GM12878 (cell line): ENCODE results near the gene KIR3DL1. TPM values are rescaled to one million over a fixed set of nuclear protein-coding genes. Genes with fewer than 3 reads are reported as not detected.

ENCODE experiments used
- ATAC-seq: fragments of 200-7000 bp; cut with Tn5 transposase; 3 replicates; pipeline ENCODE4 v1.9.1; 2020; ENCODE audit warnings: mild to moderate bottlenecking, moderate library complexity
- BruUV-seq: library from RNA; stranded (reverse); fragments of 400-500 nt; replicated peaks from 2 replicates; lab custom pipeline; 2021; lab: Mats Ljungman, UMichigan
- CTCF ChIA-PET: fragments of 300-600 bp; sonication (Branson Sonifier 250); formaldehyde crosslinking; extraction: SDS; loops from one replicate; lab custom pipeline; 2021; ENCODE audit warnings: inconsistent platforms; lab: Yijun Ruan, JAX
- POLR2A ChIA-PET: fragments of 350-600 bp; formaldehyde crosslinking; extraction: SDS; loops from one replicate; lab custom pipeline; 2021; ENCODE audit warnings: inconsistent platforms; lab: Charles Lee
- RAD21 ChIA-PET: fragments of 300-600 bp; sonication (Branson Sonifier 250); formaldehyde crosslinking; loops from one replicate; lab custom pipeline; 2023; ENCODE audit warnings: antibody characterized with exemption; ENCODE audit not compliant: unreplicated experiment; lab: Charles Lee
- SMC1A ChIA-PET: fragments of 300-600 bp; sonication (Branson Sonifier 250); formaldehyde crosslinking; loops from one replicate; lab custom pipeline; 2023; ENCODE audit not compliant: unreplicated experiment, uncharacterized antibody; lab: Charles Lee
- DNase-seq: peaks from one replicate; pipeline ENCODE4 v3.0.0-alpha.2; 2011; ENCODE audit warnings: low read depth, low spot score
- FAIRE-seq: peaks from 3 replicates; lab custom pipeline; 2011; peaks lifted over from hg19 to GRCh38; lab: Jason Lieb, UNC
- H2AFZ ChIP-seq: 2 replicates; pipeline ENCODE4 v1.6.0; 2011; ENCODE audit warnings: low read depth, low read length, control low read depth; ENCODE audit not compliant: control insufficient read depth
- H3K27ac ChIP-seq: 2 replicates; pipeline ENCODE4 v1.5.1; 2011; ENCODE audit warnings: control low read depth; ENCODE audit not compliant: control insufficient read depth, insufficient read depth
- H3K27me3 ChIP-seq, 2 experiments: replicated peaks in 1 of 2; 2 replicates each; pipeline versions ENCODE4 v1.6.0 to v1.6.1; 2011; ENCODE audit warnings: low read length in 1 of 2; ENCODE audit not compliant: control insufficient read depth in 2 of 2, insufficient read depth in 2 of 2
- H3K36me3 ChIP-seq, 2 experiments: 2 replicates each; pipeline ENCODE4 v1.5.1; 2011; ENCODE audit warnings: low read length in 1 of 2; ENCODE audit not compliant: control insufficient read depth in 2 of 2, insufficient read depth in 2 of 2
- H3K4me1 ChIP-seq: 2 replicates; pipeline ENCODE4 v1.6.1; 2011; ENCODE audit warnings: mild to moderate bottlenecking, low read length, moderate library complexity, mixed read lengths; ENCODE audit not compliant: control insufficient read depth, insufficient read depth
- H3K4me2 ChIP-seq: 2 replicates; pipeline ENCODE4 v1.6.0; 2011; ENCODE audit warnings: control low read depth; ENCODE audit not compliant: control insufficient read depth, insufficient read depth
- H3K4me3 ChIP-seq: fragments of 200-600 bp; sonication (generic); 2 replicates; pipeline ENCODE4 v1.5.1; 2016
- H3K79me2 ChIP-seq: 2 replicates; pipeline ENCODE4 v1.6.0; 2011; ENCODE audit warnings: low read length; ENCODE audit not compliant: control insufficient read depth, insufficient read depth
- H3K9ac ChIP-seq: 2 replicates; pipeline ENCODE4 v1.8.0; 2011; ENCODE audit warnings: low read length, control low read depth, mixed read lengths; ENCODE audit not compliant: control insufficient read depth, insufficient read depth
- H3K9me3 ChIP-seq: replicated peaks from 3 replicates; pipeline ENCODE4 v1.5.1; 2011; ENCODE audit warnings: mild to moderate bottlenecking, low read length; ENCODE audit not compliant: control insufficient read depth, insufficient read depth
- H4K20me1 ChIP-seq: 2 replicates; pipeline ENCODE4 v1.6.0; 2011; ENCODE audit not compliant: control insufficient read depth, insufficient read depth
- CEBPB ChIP-seq, 2 experiments: fragments of 150-350 bp in 1 of 2; IDR thresholded peaks; 2 replicates each; pipeline ENCODE4 v1.6.1; 2012 to 2014; ENCODE audit warnings: low read depth in 2 of 2, low read length in 2 of 2, borderline replicate concordance in 1 of 2, inconsistent platforms in 1 of 2
- EGR1 ChIP-seq, 2 experiments: IDR thresholded peaks; 1 replicate in 1 of 2; 2 replicates in 1 of 2; pipeline ENCODE4 v1.6.1; 2011 to 2012; ENCODE audit warnings: low read depth in 2 of 2, low read length in 2 of 2, borderline replicate concordance in 1 of 2, mild to moderate bottlenecking in 1 of 2, moderate library complexity in 1 of 2
- ETV6 ChIP-seq, 2 experiments: fragments of 450-650 bp in 1 of 2; IDR thresholded peaks in 1 of 2; conservative IDR thresholded peaks in 1 of 2; 2 replicates each; pipeline ENCODE4 v1.6.1; 2014; ENCODE audit warnings: antibody characterized with exemption in 1 of 2, borderline replicate concordance in 1 of 2, low read depth in 1 of 2, mild to moderate bottlenecking in 1 of 2, moderate library complexity in 1 of 2
- FOXK2 ChIP-seq: fragments of 450-650 bp; IDR thresholded peaks from 2 replicates; pipeline ENCODE4 v1.6.1; 2017; ENCODE audit warnings: mild to moderate bottlenecking, moderate library complexity
- MLLT1 ChIP-seq: fragments of 450-650 bp; IDR thresholded peaks from 2 replicates; pipeline ENCODE4 v1.6.1; 2016; ENCODE audit warnings: mild to moderate bottlenecking
- SIX5 ChIP-seq: IDR thresholded peaks from 2 replicates; pipeline ENCODE4 v1.6.1; 2011; ENCODE audit warnings: mild to moderate bottlenecking, low read depth, low read length, moderate library complexity; ENCODE audit not compliant: severe bottlenecking
- WRNIP1 ChIP-seq: IDR thresholded peaks from 2 replicates; pipeline ENCODE4 v1.6.1; 2011; ENCODE audit warnings: low read depth, low read length, improper control_type of control experiment, borderline replicate concordance
- ZBTB33 ChIP-seq: fragments of 450-650 bp; IDR thresholded peaks from 2 replicates; pipeline ENCODE4 v1.6.1; 2017; ENCODE audit warnings: mild to moderate bottlenecking
- WGBS: methylation state at CpG from one replicate; pipeline ENCODE4 v1.1.6; 2016; ENCODE audit warnings: low lambda C conversion rate; ENCODE audit not compliant: insufficient replicate concordance, insufficient coverage; ENCODE audit errors: missing lambda C conversion rate; 5-methylcytosine and 5-hydroxymethylcytosine counted together
- in situ Hi-C: fragments of 300-500 bp; cut with MboI; formaldehyde crosslinking; loops from 9 replicates; pipeline ENCODE4 v1.14.3; 2018; ENCODE audit warnings: mixed read lengths
- intact Hi-C: fragments of 100-400 bp; cut with micrococcal nuclease; formaldehyde crosslinking; loops from one replicate; pipeline ENCODE4 v1.14.2; 2022; ENCODE audit not compliant: unreplicated experiment
- polyA plus RNA-seq, 11 experiments: library from polyadenylated mRNA; depleted of rRNA in 4 of 11; unstranded in 6 of 11; stranded (reverse) in 5 of 11; fragments of >200 nt; fragmentation: Nextera tagmentation in 4 of 11; fragmentation: Illumina TruSeq in 1 of 11; extraction: Ambion mirVana in 4 of 11; extraction: Trizol in 1 of 11; gene quantifications; 1 replicate in 1 of 11; 2 replicates in 10 of 11; pipeline versions ENCODE4 v1.2.1 to v1.2.3, GENCODE V29; 2011 to 2016; ENCODE audit warnings: inconsistent platforms in 2 of 11, missing spikeins in 2 of 11, low read depth in 1 of 11
- small RNA-seq: library from RNA; depleted of rRNA; stranded (forward); fragments of <200 nt; gene quantifications from one replicate; pipeline ENCODE3, GENCODE V24; 2014
- total RNA-seq, 4 experiments: library from RNA; depleted of rRNA in 3 of 4; stranded (reverse); fragments of >200 nt in 3 of 4; fragmentation: Illumina TruSeq in 1 of 4; extraction: Trizol in 1 of 4; gene quantifications; 2 replicates each; pipeline versions ENCODE4 v1.2.1 to v1.2.3, GENCODE V29; 2013 to 2021

Gene KIR3DL1
- total and polyA plus RNA-seq, 10 of the 15 experiments (the other 5 are each of a cell fraction or from before 2014, with no cell fraction given), result 0.37 TPM; not detected in 9

DNA sequence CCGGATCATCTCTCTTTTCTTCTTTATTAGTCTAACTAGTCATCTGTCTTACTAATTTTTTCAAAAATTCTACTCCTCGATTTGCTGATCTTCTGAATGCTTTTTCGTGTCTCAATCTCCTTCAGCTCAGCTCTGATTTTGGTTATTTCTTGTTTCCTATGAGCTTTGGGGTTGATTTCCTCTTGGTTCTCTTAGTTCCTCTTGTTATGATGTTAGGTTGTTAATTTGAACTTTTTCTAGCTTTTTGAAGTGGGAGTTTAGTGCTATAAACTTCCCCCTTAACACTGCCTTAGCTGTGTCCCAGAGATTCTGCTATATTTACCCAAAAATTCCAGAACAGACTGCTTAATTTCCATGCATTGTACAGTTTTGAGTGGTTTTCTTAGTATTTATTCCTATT lies 61.2 kb downstream of the KIR3DL1 start:
- Histone ChIP-seq H3K36me3 (no peaks in the 10 kb centered on the region), H3K27me3 (no peaks in the 10 kb centered on the region; a peak in 1 of 4 replicates), H3K9ac (no peak overlapping the region), H3K79me2 (no peaks in the 10 kb centered on the region), H3K4me2 (no peak overlapping the region), H3K27ac (no peak overlapping the region), H3K9me3 (no peaks in the 10 kb centered on the region), H4K20me1 (no peaks in the 10 kb centered on the region), H3K4me1 (no peaks in the 10 kb centered on the region), H2AFZ (no peak overlapping the region), H3K4me3 (no peak overlapping the region)
- no peak for DNase-seq
- BruUV-seq, result no TSS peak
- FAIRE-seq, result no peak
- ATAC-seq, result no peak
- SMC1A ChIA-PET, result no interaction called here
- RAD21 ChIA-PET, result no interaction called here
- intact Hi-C loops (no loop called here), in situ Hi-C loops (no loop called here)
- POLR2A ChIA-PET, result no interaction called here
- TF ChIP-seq CEBPB (IDR thresholded peaks at IDR 0.05; ENCODE audit: borderline replicate concordance in 1 of 2, low read depth in 2 of 2, low read length in 2 of 2), result no peak
- no peak for TF ChIP-seq WRNIP1
- no peak for TF ChIP-seq ETV6 (conservative IDR thresholded peaks at IDR 0.05 in 1 of 2, IDR thresholded peaks at IDR 0.05 in 1 of 2; ENCODE audit: borderline replicate concordance in 1 of 2, low read depth in 1 of 2)
- TF ChIP-seq SIX5, result no peak
- TF ChIP-seq EGR1 (IDR thresholded peaks at IDR 0.05; ENCODE audit: borderline replicate concordance in 1 of 2, low read depth in 2 of 2, low read length in 2 of 2), result no peak
- TF ChIP-seq MLLT1, result no peak
- TF ChIP-seq FOXK2, result no peak
- no peak for TF ChIP-seq ZBTB33
- WGBS, result 10% methylated on average over 3 of the region's 3 CpGs
- CTCF ChIA-PET, result interaction anchor here (0.9 kb wide), 1 partner anchor 81 kb away, joined by 3 read pairs; no protein-coding TSS in a partner anchor

Small RNAs within 50 kb of the gene (small RNA-seq; reads per million reads assigned to genes)
- not detected for gene KIR3DP1
- gene RNU6-222P, result 0.20 reads per million

Other genes starting within 250 kb of the KIR3DL1 start
Only the 7 nearest of the 16 such genes appear.
- gene KIR2DL3, start 78.0 kb upstream of the KIR3DL1 start, total RNA-seq (2014; rRNA removed), result not detected in 2 replicates
- not detected in 2 replicates for gene KIR2DL3, start 78.0 kb upstream of the KIR3DL1 start, total RNA-seq (2014; rRNA removed; fragmentation: Illumina TruSeq; extraction: Trizol)
- not detected in 2 replicates for gene KIR2DL3, start 78.0 kb upstream of the KIR3DL1 start, total RNA-seq (2021)
- 0.33 and 0.45 TPM in 2 replicates for gene KIR2DL3, start 78.0 kb upstream of the KIR3DL1 start, polyA plus RNA-seq (2011; rRNA removed)
- gene KIR2DL3, start 78.0 kb upstream of the KIR3DL1 start, polyA plus RNA-seq (2014; fragmentation: Illumina TruSeq; extraction: Trizol), result not detected in 2 replicates
- gene KIR2DL3, start 78.0 kb upstream of the KIR3DL1 start, polyA plus RNA-seq (2014; fragmentation: Nextera tagmentation; extraction: Ambion mirVana), result not detected
- not detected in 2 replicates for gene KIR2DL3, start 78.0 kb upstream of the KIR3DL1 start, polyA plus RNA-seq (2014; rRNA removed)
- not detected for gene KIR2DL3, start 78.0 kb upstream of the KIR3DL1 start, polyA plus RNA-seq (2016; fragmentation: Nextera tagmentation; extraction: Ambion mirVana)
- not detected in 2 replicates for gene KIR2DL1, start 46.7 kb upstream of the KIR3DL1 start, total RNA-seq (2014; rRNA removed)
- not detected in 2 replicates for gene KIR2DL1, start 46.7 kb upstream of the KIR3DL1 start, total RNA-seq (2014; rRNA removed; fragmentation: Illumina TruSeq; extraction: Trizol)
- not detected in 2 replicates for gene KIR2DL1, start 46.7 kb upstream of the KIR3DL1 start, total RNA-seq (2021)
- gene KIR2DL1, start 46.7 kb upstream of the KIR3DL1 start, polyA plus RNA-seq (2011; rRNA removed), result 0.32 and 0.35 TPM in 2 replicates
- gene KIR2DL1, start 46.7 kb upstream of the KIR3DL1 start, polyA plus RNA-seq (2014; fragmentation: Illumina TruSeq; extraction: Trizol), result not detected in 2 replicates
- gene KIR2DL1, start 46.7 kb upstream of the KIR3DL1 start, polyA plus RNA-seq (2014; fragmentation: Nextera tagmentation; extraction: Ambion mirVana), result not detected
- not detected in 2 replicates for gene KIR2DL1, start 46.7 kb upstream of the KIR3DL1 start, polyA plus RNA-seq (2014; rRNA removed)
- gene KIR2DL1, start 46.7 kb upstream of the KIR3DL1 start, polyA plus RNA-seq (2016; fragmentation: Nextera tagmentation; extraction: Ambion mirVana), result not detected
- gene KIR2DL4, start 12.9 kb upstream of the KIR3DL1 start, total RNA-seq (2014; rRNA removed), result not detected in 2 replicates
- not detected in 2 replicates for gene KIR2DL4, start 12.9 kb upstream of the KIR3DL1 start, total RNA-seq (2014; rRNA removed; fragmentation: Illumina TruSeq; extraction: Trizol)
- gene KIR2DL4, start 12.9 kb upstream of the KIR3DL1 start, total RNA-seq (2021), result not detected in 2 replicates
- 0.22 and 0.46 TPM in 2 replicates for gene KIR2DL4, start 12.9 kb upstream of the KIR3DL1 start, polyA plus RNA-seq (2011; rRNA removed)
- not detected in 2 replicates for gene KIR2DL4, start 12.9 kb upstream of the KIR3DL1 start, polyA plus RNA-seq (2014; fragmentation: Illumina TruSeq; extraction: Trizol)
- gene KIR2DL4, start 12.9 kb upstream of the KIR3DL1 start, polyA plus RNA-seq (2014; fragmentation: Nextera tagmentation; extraction: Ambion mirVana), result not detected
- not detected in 2 replicates for gene KIR2DL4, start 12.9 kb upstream of the KIR3DL1 start, polyA plus RNA-seq (2014; rRNA removed)
- gene KIR2DL4, start 12.9 kb upstream of the KIR3DL1 start, polyA plus RNA-seq (2016; fragmentation: Nextera tagmentation; extraction: Ambion mirVana), result not detected
- not detected in 2 replicates for gene KIR2DS4, start 16.2 kb downstream of the KIR3DL1 start, total RNA-seq (2014; rRNA removed)
- gene KIR2DS4, start 16.2 kb downstream of the KIR3DL1 start, total RNA-seq (2014; rRNA removed; fragmentation: Illumina TruSeq; extraction: Trizol), result not detected in 2 replicates
- not detected in 2 replicates for gene KIR2DS4, start 16.2 kb downstream of the KIR3DL1 start, total RNA-seq (2021)
- 0.42 and 0.46 TPM in 2 replicates for gene KIR2DS4, start 16.2 kb downstream of the KIR3DL1 start, polyA plus RNA-seq (2011; rRNA removed)
- not detected in 2 replicates for gene KIR2DS4, start 16.2 kb downstream of the KIR3DL1 start, polyA plus RNA-seq (2014; fragmentation: Illumina TruSeq; extraction: Trizol)
- not detected for gene KIR2DS4, start 16.2 kb downstream of the KIR3DL1 start, polyA plus RNA-seq (2014; fragmentation: Nextera tagmentation; extraction: Ambion mirVana)
- gene KIR2DS4, start 16.2 kb downstream of the KIR3DL1 start, polyA plus RNA-seq (2014; rRNA removed), result not detected in 2 replicates
- gene KIR2DS4, start 16.2 kb downstream of the KIR3DL1 start, polyA plus RNA-seq (2016; fragmentation: Nextera tagmentation; extraction: Ambion mirVana), result not detected
- not detected in 2 replicates for gene KIR3DL2, start 34.0 kb downstream of the KIR3DL1 start, total RNA-seq (2014; rRNA removed)
- not detected in 2 replicates for gene KIR3DL2, start 34.0 kb downstream of the KIR3DL1 start, total RNA-seq (2014; rRNA removed; fragmentation: Illumina TruSeq; extraction: Trizol)
- not detected in 2 replicates for gene KIR3DL2, start 34.0 kb downstream of the KIR3DL1 start, total RNA-seq (2021)
- 0.23 and 0.39 TPM in 2 replicates for gene KIR3DL2, start 34.0 kb downstream of the KIR3DL1 start, polyA plus RNA-seq (2011; rRNA removed)
- not detected in 2 replicates for gene KIR3DL2, start 34.0 kb downstream of the KIR3DL1 start, polyA plus RNA-seq (2014; fragmentation: Illumina TruSeq; extraction: Trizol)
- not detected for gene KIR3DL2, start 34.0 kb downstream of the KIR3DL1 start, polyA plus RNA-seq (2014; fragmentation: Nextera tagmentation; extraction: Ambion mirVana)
- gene KIR3DL2, start 34.0 kb downstream of the KIR3DL1 start, polyA plus RNA-seq (2014; rRNA removed), result not detected in 2 replicates
- gene KIR3DL2, start 34.0 kb downstream of the KIR3DL1 start, polyA plus RNA-seq (2016; fragmentation: Nextera tagmentation; extraction: Ambion mirVana), result not detected
- gene FCAR, start 57.8 kb downstream of the KIR3DL1 start, total RNA-seq (2014; rRNA removed), result 0.16 TPM in 1 of 2 replicates, not detected in the other
- not detected in 2 replicates for gene FCAR, start 57.8 kb downstream of the KIR3DL1 start, total RNA-seq (2014; rRNA removed; fragmentation: Illumina TruSeq; extraction: Trizol)
- not detected in 2 replicates for gene FCAR, start 57.8 kb downstream of the KIR3DL1 start, total RNA-seq (2021)
- gene FCAR, start 57.8 kb downstream of the KIR3DL1 start, polyA plus RNA-seq (2011; rRNA removed), result 0.49 TPM in 2 replicates
- not detected in 2 replicates for gene FCAR, start 57.8 kb downstream of the KIR3DL1 start, polyA plus RNA-seq (2014; fragmentation: Illumina TruSeq; extraction: Trizol)
- not detected for gene FCAR, start 57.8 kb downstream of the KIR3DL1 start, polyA plus RNA-seq (2014; fragmentation: Nextera tagmentation; extraction: Ambion mirVana)
- gene FCAR, start 57.8 kb downstream of the KIR3DL1 start, polyA plus RNA-seq (2014; rRNA removed), result not detected in 2 replicates
- gene FCAR, start 57.8 kb downstream of the KIR3DL1 start, polyA plus RNA-seq (2016; fragmentation: Nextera tagmentation; extraction: Ambion mirVana), result not detected
- 0.06 TPM in 1 of 2 replicates, not detected in the other for gene NCR1, start 89.7 kb downstream of the KIR3DL1 start, total RNA-seq (2014; rRNA removed)
- not detected in 2 replicates for gene NCR1, start 89.7 kb downstream of the KIR3DL1 start, total RNA-seq (2014; rRNA removed; fragmentation: Illumina TruSeq; extraction: Trizol)
- gene NCR1, start 89.7 kb downstream of the KIR3DL1 start, total RNA-seq (2021), result not detected in 2 replicates
- gene NCR1, start 89.7 kb downstream of the KIR3DL1 start, polyA plus RNA-seq (2011; rRNA removed), result 5.9 and 6.9 TPM in 2 replicates
- gene NCR1, start 89.7 kb downstream of the KIR3DL1 start, polyA plus RNA-seq (2014; fragmentation: Illumina TruSeq; extraction: Trizol), result 0.13 TPM in 1 of 2 replicates, not detected in the other
- gene NCR1, start 89.7 kb downstream of the KIR3DL1 start, polyA plus RNA-seq (2014; fragmentation: Nextera tagmentation; extraction: Ambion mirVana), result not detected
- gene NCR1, start 89.7 kb downstream of the KIR3DL1 start, polyA plus RNA-seq (2014; rRNA removed), result not detected in 2 replicates
- not detected for gene NCR1, start 89.7 kb downstream of the KIR3DL1 start, polyA plus RNA-seq (2016; fragmentation: Nextera tagmentation; extraction: Ambion mirVana)